Body of pancreas (tissue), 4 donors: ENCODE data around the gene TST. TPM values are rescaled to one million over a fixed set of nuclear protein-coding genes. Genes with fewer than 3 reads are reported as not detected.

Source experiments
- ATAC-seq: fragments of 150-250 bp; one replicate; pipeline ENCODE4 v1.9.1; 2016
- DNase-seq, 4 donors: peaks; one replicate each; pipeline ENCODE4 v3.0.0-alpha.2; 2019
- H3K27ac ChIP-seq, 4 donors: fragments of 200-600 bp; sonication (generic); 1 replicate in 3 of 4; 2 replicates in 1 of 4; pipeline versions ENCODE4 v1.5.1 to v1.6.1; 2016 to 2019; ENCODE audit warnings: mild to moderate bottlenecking in 1 of 4, mixed read lengths in 1 of 4, moderate library complexity in 1 of 4
- H3K27me3 ChIP-seq, 2 donors: fragments of 200-600 bp; sonication (generic); one replicate each; pipeline ENCODE4 v1.6.0; 2016; ENCODE audit warnings: mild to moderate bottlenecking in 1 of 2
- H3K36me3 ChIP-seq, 2 donors: fragments of 200-600 bp; sonication (generic); replicated peaks in 1 of 2; 2 replicates each; pipeline ENCODE4 v1.5.1; 2016; ENCODE audit warnings: low read depth in 2 of 2; ENCODE audit not compliant: insufficient read depth in 1 of 2
- H3K4me1 ChIP-seq: fragments of 200-600 bp; sonication (generic); one replicate; pipeline ENCODE4 v1.6.0; 2016
- H3K4me3 ChIP-seq, 2 donors: fragments of 200-600 bp; sonication (generic); 1 replicate in 1 of 2; 2 replicates in 1 of 2; pipeline ENCODE4 v1.5.1; 2016 to 2019
- H3K9me3 ChIP-seq, 3 donors: fragments of 200-600 bp; sonication (generic); 1 replicate in 2 of 3; 2 replicates in 1 of 3; pipeline ENCODE4 v1.5.1; 2016
- CTCF ChIP-seq, 7 experiments: fragments of 450-650 bp in 4 of 7; fragments of 200-600 bp in 3 of 7; sonication (generic) in 3 of 7; IDR thresholded peaks; one replicate each; pipeline ENCODE4 v1.5.1; 2016 to 2019; ENCODE audit warnings: antibody characterized with exemption in 7 of 7
- POLR2A ChIP-seq, 3 donors: fragments of 450-650 bp; IDR thresholded peaks; one replicate each; pipeline ENCODE4 v1.6.1; 2016; ENCODE audit warnings: antibody characterized with exemption in 3 of 3, mild to moderate bottlenecking in 2 of 3
- WGBS, 2 donors: methylation state at CpG; one replicate each; pipeline ENCODE4 v1.1.5; 2017; 5-methylcytosine and 5-hydroxymethylcytosine counted together
- intact Hi-C: fragments of 100-400 bp; cut with DNase I; formaldehyde crosslinking; loops from one replicate; pipeline ENCODE4 v1.15.1; 2023
- total RNA-seq, 2 donors: library from RNA; depleted of rRNA; stranded (reverse); fragments of >200 nt; gene quantifications; one replicate each; pipeline ENCODE4 v1.1.0, GENCODE V29; 2016

TST gene
- total RNA-seq, 2 donors from 2014 or later = 73.8 to 91.1 TPM

GRCh38 chr22:37062376-37062675 is 43.1 kb upstream of the TST start:
- TF ChIP-seq CTCF (IDR thresholded peaks at IDR 0.05) = no peak
- TF ChIP-seq POLR2A (IDR thresholded peaks at IDR 0.05) = no peak
- intact Hi-C loops = no loop called here
- H3K36me3 ChIP-seq = no peaks in the 10 kb centered on the region
- DNase-seq (no peak), ATAC-seq (no peak)
- no peaks in the 10 kb centered on the region for H3K9me3 ChIP-seq
- no peak overlapping the region for H3K27ac ChIP-seq
- no peaks in the 10 kb centered on the region for H3K4me1 ChIP-seq
- 55 to 74% methylated on average over 5 of the region's 7 CpGs for WGBS, 2 donors
- no peaks in the 10 kb centered on the region for H3K27me3 ChIP-seq
- no peak overlapping the region for H3K4me3 ChIP-seq

- H3K27ac ChIP-seq = no peak overlapping the region
- no peak overlapping the region for H3K4me3 ChIP-seq
- H3K27me3 ChIP-seq = no peaks in the 10 kb centered on the region
- TF ChIP-seq CTCF (IDR thresholded peaks at IDR 0.05) (no peak), POLR2A (IDR thresholded peaks at IDR 0.05) (no peak)
- no peaks in the 10 kb centered on the region for H3K4me1 ChIP-seq
- WGBS, 2 donors = 54 to 75% methylated on average over 9 to 10 of the region's 10 CpGs
- DNase-seq = no peak
- no peak for ATAC-seq
- intact Hi-C loops = no loop called here
- H3K9me3 ChIP-seq = no peaks in the 10 kb centered on the region
- no peaks in the 10 kb centered on the region for H3K36me3 ChIP-seq
These were observed 42.5 kb upstream of the TST start for GRCh38 chr22:37061611-37062375.

- no peak overlapping the region for H3K4me3 ChIP-seq
- intact Hi-C loops = no loop called here
- H3K36me3 ChIP-seq = no peaks in the 10 kb centered on the region
- no peak overlapping the region for H3K27ac ChIP-seq
- 63 to 76% methylated on average over 19 to 27 of the region's 28 CpGs for WGBS, 2 donors
- no peaks in the 10 kb centered on the region for H3K27me3 ChIP-seq
- H3K4me1 ChIP-seq = no peaks in the 10 kb centered on the region
- TF ChIP-seq CTCF (IDR thresholded peaks at IDR 0.05) = no peak
- no peak for TF ChIP-seq POLR2A (IDR thresholded peaks at IDR 0.05)
- DNase-seq (no peak), ATAC-seq (no peak)
- H3K9me3 ChIP-seq = no peaks in the 10 kb centered on the region
These were observed 41.8 kb upstream of the TST start for GRCh38 chr22:37060801-37061610.

DNA sequence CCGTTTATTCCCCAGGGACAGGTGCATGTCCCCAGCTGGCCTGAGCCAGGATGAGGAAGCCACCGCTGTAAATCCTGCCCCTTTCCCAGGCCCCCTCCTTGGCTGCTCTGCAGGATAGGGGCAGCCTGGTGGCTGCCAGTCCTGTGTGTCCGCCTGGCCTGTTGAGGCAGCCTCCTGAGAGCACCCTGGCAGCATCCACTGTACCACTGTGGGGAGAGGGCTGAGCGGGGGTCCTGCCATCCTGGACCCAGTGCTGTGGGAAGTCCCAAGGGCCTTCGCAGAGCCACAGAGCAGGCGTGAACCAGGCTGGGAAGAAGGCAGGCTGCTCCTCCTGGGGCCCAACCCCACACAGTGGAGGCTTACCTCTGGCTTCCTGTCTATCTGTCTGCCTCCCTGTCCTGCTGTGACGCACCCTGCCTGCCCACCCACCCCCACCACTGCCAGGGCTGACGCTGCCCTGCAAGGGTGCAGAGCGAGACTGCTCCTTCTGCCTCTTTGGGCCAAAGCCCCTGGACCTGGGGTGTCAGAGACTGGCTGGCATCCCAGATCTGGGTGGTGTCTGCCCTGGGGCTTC is 40.7 kb upstream of the TST start:
- H3K4me3 ChIP-seq = no peak overlapping the region
- WGBS, 2 donors = 63 to 76% methylated on average over 2 to 8 of the region's 9 CpGs
- intact Hi-C loops = loop anchor here (10.0 kb wide), 2 partner anchors 195 to 275 kb away; partner anchors contain the start of gene NCF4
- no peaks in the 10 kb centered on the region for H3K36me3 ChIP-seq
- no peaks in the 10 kb centered on the region for H3K27me3 ChIP-seq
- TF ChIP-seq POLR2A (IDR thresholded peaks at IDR 0.05) (no peak), CTCF (IDR thresholded peaks at IDR 0.05) (no peak)
- no peak overlapping the region for H3K27ac ChIP-seq
- H3K4me1 ChIP-seq = no peaks in the 10 kb centered on the region
- DNase-seq = no peak
- ATAC-seq = no peak
- no peaks in the 10 kb centered on the region for H3K9me3 ChIP-seq
